ENCODE data around the gene EFR3B.

GRCh38 chr2:25187729-25188350, 146.0 kb downstream of the EFR3B start:
- no peak for TF ChIP-seq POLR2AphosphoS5 (IDR thresholded peaks at IDR 0.05; ENCODE audit: insufficient read depth in 1 of 2, low read depth in 1 of 2)
- TF ChIP-seq, protein P1, sequence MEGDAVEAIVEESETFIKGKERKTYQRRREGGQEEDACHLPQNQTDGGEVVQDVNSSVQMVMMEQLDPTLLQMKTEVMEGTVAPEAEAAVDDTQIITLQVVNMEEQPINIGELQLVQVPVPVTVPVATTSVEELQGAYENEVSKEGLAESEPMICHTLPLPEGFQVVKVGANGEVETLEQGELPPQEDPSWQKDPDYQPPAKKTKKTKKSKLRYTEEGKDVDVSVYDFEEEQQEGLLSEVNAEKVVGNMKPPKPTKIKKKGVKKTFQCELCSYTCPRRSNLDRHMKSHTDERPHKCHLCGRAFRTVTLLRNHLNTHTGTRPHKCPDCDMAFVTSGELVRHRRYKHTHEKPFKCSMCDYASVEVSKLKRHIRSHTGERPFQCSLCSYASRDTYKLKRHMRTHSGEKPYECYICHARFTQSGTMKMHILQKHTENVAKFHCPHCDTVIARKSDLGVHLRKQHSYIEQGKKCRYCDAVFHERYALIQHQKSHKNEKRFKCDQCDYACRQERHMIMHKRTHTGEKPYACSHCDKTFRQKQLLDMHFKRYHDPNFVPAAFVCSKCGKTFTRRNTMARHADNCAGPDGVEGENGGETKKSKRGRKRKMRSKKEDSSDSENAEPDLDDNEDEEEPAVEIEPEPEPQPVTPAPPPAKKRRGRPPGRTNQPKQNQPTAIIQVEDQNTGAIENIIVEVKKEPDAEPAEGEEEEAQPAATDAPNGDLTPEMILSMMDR (IDR thresholded peaks at IDR 0.05) = no peak
- no peak for TF ChIP-seq POLR2A (IDR thresholded peaks at IDR 0.05)
